GM18870 (cell line): Measurements from ENCODE around the gene CETN3.
A peak's percentile ranks its signal among the peaks of the same experiment; 100 is the strongest.

Experiments
- ATAC-seq: cut with Tn5 transposase; IDR thresholded peaks from one replicate; pipeline ENCODE4 v1.9.1; 2021; ENCODE audit warnings: moderate library complexity; ENCODE audit not compliant: unreplicated experiment

The CETN3 gene

GRCh38 chr5:90409318-90410177 lies at the start of gene CETN3:
Gene CETN3, minus strand, starts transcription at chr5:90409756. Its CDS starts 95 bp downstream, at chr5:90409661.
- peak; percentile 95 for ATAC-seq

GRCh38 chr5:90446961-90447360 lies 37.4 kb upstream of the CETN3 start:
- no peak for ATAC-seq

DNA sequence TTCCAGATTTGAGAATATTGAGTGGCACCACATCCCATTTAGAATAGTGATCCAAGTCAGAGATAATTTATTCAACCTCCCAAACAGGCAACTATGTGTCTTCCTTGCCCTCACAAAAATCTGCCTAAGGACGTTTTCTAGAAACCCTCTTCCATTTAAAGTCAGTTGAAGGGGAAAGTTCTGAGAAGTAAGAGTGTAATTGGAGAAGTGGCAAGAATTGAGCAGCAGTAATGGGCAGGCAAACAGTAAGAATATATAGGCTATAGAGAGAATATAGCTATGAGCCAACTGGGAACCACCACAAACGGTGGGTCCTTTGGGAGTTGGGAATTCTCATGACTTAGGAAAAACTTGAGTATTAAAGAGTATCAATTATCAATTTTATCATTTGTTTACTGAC lies 31.1 kb upstream of the CETN3 start:
- no peak for ATAC-seq

DNA sequence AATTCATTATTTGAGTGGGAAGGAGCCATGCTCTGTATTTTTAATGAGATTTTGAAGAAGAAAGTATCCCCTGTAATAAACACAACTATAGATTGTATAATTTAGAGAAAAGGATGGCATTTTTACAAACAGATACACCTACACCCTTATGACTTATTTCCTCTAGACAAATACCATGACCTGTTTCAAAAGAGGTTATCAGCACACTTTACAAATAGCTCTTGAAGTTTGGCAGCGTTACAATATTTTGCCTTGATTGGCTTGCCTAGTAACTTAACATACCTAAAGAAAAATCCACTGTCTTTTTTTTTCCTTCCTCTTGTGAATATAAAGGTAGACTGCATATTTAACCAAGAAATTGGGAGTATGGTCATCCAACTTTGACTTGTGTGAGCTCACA lies 28.5 kb upstream of the CETN3 start:
- no peak for ATAC-seq

DNA sequence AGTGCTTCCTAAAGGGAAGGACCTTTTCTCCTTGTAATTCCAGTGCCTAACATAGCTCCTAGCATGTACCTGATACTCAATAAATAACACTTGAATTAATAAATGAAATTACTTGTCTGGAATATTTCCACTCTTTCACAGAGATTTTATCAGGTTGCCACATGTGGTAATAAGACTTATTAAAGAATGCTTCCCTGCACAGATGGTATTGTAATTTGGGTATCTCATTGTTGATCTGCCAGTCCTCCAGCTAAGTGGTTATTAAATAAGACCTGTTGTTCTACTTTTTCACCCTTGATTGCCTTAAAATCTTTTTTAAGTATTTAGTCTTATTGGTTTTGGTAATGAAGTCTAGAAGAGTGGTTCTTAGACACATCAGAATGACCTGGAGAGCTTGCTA lies 28.1 kb upstream of the CETN3 start:
- no peak for ATAC-seq

DNA sequence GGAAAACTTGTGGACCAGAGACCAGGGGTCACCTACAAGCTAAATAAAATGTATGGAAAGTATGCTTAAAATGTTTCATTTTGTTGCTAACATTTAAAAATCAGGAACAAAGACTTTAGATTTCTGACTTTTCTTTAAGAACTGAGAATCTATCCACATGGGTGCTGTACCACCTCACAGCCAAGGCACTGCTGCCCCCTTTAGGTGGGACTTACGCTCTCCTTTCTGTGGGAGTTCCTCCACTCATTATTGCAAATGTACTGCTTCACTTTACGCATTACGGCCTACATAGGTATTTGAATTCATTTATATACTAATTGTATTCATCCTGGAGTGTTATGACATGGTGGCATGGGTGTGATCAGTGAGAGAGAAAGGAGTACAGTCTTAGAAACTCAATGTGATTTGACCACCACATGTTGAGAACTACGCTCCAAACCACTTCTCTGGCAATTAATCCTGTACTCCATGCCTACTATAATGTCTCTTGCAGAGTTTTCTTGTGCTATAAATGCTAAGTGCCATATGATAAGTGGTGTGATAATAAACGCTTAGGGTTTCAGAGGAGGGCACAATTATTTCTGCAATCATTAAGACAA lies 24.7 kb upstream of the CETN3 start:
- ATAC-seq = no peak

GRCh38 chr5:90424245-90424644 lies 14.7 kb upstream of the CETN3 start:
- ATAC-seq = peak; percentile 87

GRCh38 chr5:90421136-90421535 lies 11.6 kb upstream of the CETN3 start:
- ATAC-seq = no peak

- ATAC-seq = no peak
Measured at GRCh38 chr5:90418214-90418613, 8.7 kb upstream of the CETN3 start.

GRCh38 chr5:90410178-90410762 lies 714 bp upstream of the CETN3 start:
- no peak for ATAC-seq

- ATAC-seq = peak; percentile 2
Measured at GRCh38 chr5:90408571-90409317, 812 bp downstream of the CETN3 start.

DNA sequence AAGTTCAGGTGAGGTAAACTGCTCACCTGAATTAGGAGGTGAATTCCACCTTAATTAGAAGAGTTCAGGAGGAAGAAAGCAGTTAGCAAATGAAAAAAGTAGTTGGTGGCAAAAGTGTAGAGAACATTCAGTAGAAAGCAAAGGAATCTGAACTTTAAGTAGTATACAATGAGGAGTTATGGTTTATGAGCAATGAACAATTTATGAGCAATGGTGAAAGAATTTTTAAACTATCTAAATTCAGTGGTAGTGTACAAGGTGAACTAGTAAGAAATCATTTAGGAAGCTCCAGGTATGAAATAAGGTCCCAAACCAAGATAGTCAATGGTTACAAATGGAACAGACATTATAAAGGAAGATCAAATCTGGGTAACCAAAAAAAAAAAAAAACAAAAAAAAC lies 3.1 kb downstream of the CETN3 start:
- ATAC-seq = no peak

- no peak for ATAC-seq
Measured at GRCh38 chr5:90402521-90403255, 6.9 kb downstream of the CETN3 start.

DNA sequence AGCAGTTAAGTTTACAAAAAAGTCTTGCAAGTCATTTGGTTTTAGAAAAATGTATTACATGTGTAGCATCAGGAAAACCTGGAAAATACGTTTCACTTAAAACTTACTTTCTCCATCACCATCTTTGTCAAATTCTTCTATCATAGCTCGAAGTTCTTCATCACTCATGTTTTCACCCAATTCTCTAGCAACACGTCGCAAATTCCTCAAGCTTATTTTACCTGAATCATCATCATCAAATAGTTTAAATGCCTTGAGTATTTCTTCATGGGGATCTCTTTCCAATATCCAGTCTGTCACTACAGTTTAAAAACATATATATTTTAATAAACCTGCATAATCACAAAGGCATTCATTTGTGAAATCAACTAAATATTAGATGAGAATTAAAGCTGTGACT lies 10.3 kb downstream of the CETN3 start:
- no peak for ATAC-seq

DNA sequence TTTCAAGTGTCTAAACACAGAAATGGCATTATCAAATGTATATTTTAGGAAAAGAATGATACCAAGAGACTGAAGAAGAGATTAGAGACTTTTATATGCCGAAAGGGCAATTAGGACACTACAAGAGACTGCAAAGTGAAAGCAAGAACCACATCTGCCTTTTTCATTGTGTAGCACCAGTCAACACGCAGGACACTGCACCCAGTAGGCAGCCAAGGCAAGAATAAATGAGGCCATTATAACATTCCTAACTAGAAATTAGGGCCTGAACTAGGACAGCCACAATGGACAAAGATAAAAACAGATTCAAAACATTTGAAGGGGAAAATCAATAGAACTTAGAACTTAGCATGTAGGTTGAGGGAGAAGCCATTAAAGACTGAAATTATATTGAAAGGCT lies 10.8 kb downstream of the CETN3 start:
- no peak for ATAC-seq

- ATAC-seq = no peak
Measured at GRCh38 chr5:90395005-90395404, 14.6 kb downstream of the CETN3 start.

GRCh38 chr5:90390928-90391327 lies 18.6 kb downstream of the CETN3 start:
- no peak for ATAC-seq

GRCh38 chr5:90390326-90390725 lies 19.2 kb downstream of the CETN3 start:
- no peak for ATAC-seq

DNA sequence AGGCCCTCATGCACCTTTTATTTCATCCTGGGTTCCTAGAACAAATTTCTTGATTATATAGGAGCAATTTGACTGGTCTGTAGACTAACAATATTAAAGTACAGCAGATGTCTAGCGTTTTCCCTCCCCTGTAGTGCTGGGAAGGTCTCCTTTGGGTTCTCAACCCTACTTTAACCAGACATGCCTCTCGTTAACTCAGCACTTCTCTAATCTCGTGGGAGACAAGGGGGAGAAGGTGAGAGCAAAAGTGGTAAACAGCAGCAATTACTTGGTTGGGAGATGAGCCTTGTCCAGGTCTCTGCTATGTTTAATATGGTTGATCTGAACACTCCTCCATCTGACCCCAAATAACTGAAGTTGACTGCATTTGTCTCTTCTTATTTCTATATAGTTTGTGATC lies 22.0 kb downstream of the CETN3 start:
- ATAC-seq = no peak

- no peak for ATAC-seq
Measured at GRCh38 chr5:90386099-90386710, 23.4 kb downstream of the CETN3 start.
